Neural cell (in vitro differentiated cells): ENCODE measurements around the gene PRODH. TPM values are rescaled to one million over a fixed set of nuclear protein-coding genes. Genes with fewer than 3 reads are reported as not detected.
"Not testable (repeated sequence)": the region's sequence is repeated elsewhere in the genome, so short reads cannot be mapped to it uniquely, and the experiment has no call there.

ENCODE experiments used
- H2AFZ ChIP-seq: fragments of 200-600, 300-800 bp; sonication (generic), shearing (Covaris generic); 2 replicates; pipeline ENCODE4 v1.6.0; 2014; ENCODE audit warnings: low read depth, mild to moderate bottlenecking, antibody characterized with exemption, low read length, moderate library complexity
- H3F3A ChIP-seq: fragments of 200-600 bp; shearing (Covaris generic); 2 replicates; pipeline ENCODE4 v1.6.1; 2016; ENCODE audit warnings: mild to moderate bottlenecking, moderate library complexity, mixed read lengths, antibody characterized with exemption, low read length; ENCODE audit not compliant: insufficient read depth, poor library complexity, severe bottlenecking
- H3K27ac ChIP-seq: fragments of 200-600, 300-800 bp; sonication (generic), shearing (Covaris generic); 2 replicates; pipeline ENCODE4 v1.5.1; 2014; ENCODE audit warnings: mild to moderate bottlenecking, low read length, moderate library complexity
- H3K27me3 ChIP-seq: fragments of 300-800, 200-600 bp; sonication (generic), shearing (Covaris generic); 2 replicates; pipeline ENCODE4 v1.6.0; 2014; ENCODE audit warnings: mild to moderate bottlenecking, low read depth, low read length, moderate library complexity; ENCODE audit not compliant: insufficient read depth
- H3K36me3 ChIP-seq: fragments of 300-800, 200-600 bp; sonication (generic), shearing (Covaris generic); 2 replicates; pipeline ENCODE4 v1.5.1; 2014; ENCODE audit warnings: mild to moderate bottlenecking, antibody characterized with exemption, low read length, moderate library complexity; ENCODE audit not compliant: insufficient read depth
- H3K4me2 ChIP-seq: fragments of 300-800, 200-600 bp; sonication (generic), shearing (Covaris generic); 2 replicates; pipeline ENCODE4 v1.6.0; 2014; ENCODE audit warnings: mild to moderate bottlenecking, low read length
- H3K4me3 ChIP-seq: fragments of 300-800, 200-600 bp; sonication (generic), shearing (Covaris generic); 2 replicates; pipeline ENCODE4 v1.5.1; 2014; ENCODE audit warnings: mild to moderate bottlenecking, low read length, moderate library complexity
- H3K79me2 ChIP-seq: fragments of 200-600 bp; shearing (Covaris generic); replicated peaks from 2 replicates; pipeline ENCODE4 v1.6.0; 2014; ENCODE audit warnings: mild to moderate bottlenecking, low read length, moderate library complexity; ENCODE audit not compliant: insufficient read depth
- H3K9ac ChIP-seq: fragments of 300-800, 200-600 bp; sonication (generic), shearing (Covaris generic); 2 replicates; pipeline ENCODE4 v1.6.1; 2016; ENCODE audit warnings: mild to moderate bottlenecking, low read length, mixed read lengths
- H3K9me2 ChIP-seq: fragments of 200-600 bp; shearing (Covaris generic); 2 replicates; pipeline ENCODE4 v1.6.1; 2016; ENCODE audit warnings: mild to moderate bottlenecking, low read length, mixed read lengths; ENCODE audit not compliant: insufficient read depth
- H3K9me3 ChIP-seq: fragments of 200-600, 300-800 bp; sonication (generic), shearing (Covaris generic); 2 replicates; pipeline ENCODE4 v1.6.1; 2016; ENCODE audit warnings: mild to moderate bottlenecking, mixed run types, low read length, moderate library complexity, mixed read lengths
- H4K20me1 ChIP-seq: fragments of 200-600 bp; shearing (Covaris generic); 2 replicates; pipeline ENCODE4 v1.6.1; 2016; ENCODE audit warnings: mild to moderate bottlenecking, mixed run types; ENCODE audit not compliant: insufficient read depth
- CTCF ChIP-seq: fragments of 450-650 bp; IDR thresholded peaks from 2 replicates; pipeline ENCODE4 v1.5.1; 2014; ENCODE audit warnings: antibody characterized with exemption, mild to moderate bottlenecking, moderate library complexity; ENCODE audit not compliant: poor library complexity, severe bottlenecking
- EZH2 ChIP-seq: fragments of 200-600, 300-800 bp; shearing (Covaris generic), sonication (generic); IDR thresholded peaks from 2 replicates; pipeline ENCODE4 v1.6.1; 2014; ENCODE audit warnings: antibody characterized with exemption, low read length, borderline replicate concordance, mild to moderate bottlenecking; ENCODE audit not compliant: insufficient read depth, poor library complexity, severe bottlenecking
- MXI1 ChIP-seq: fragments of 450-650 bp; conservative IDR thresholded peaks from 2 replicates; pipeline ENCODE4 v1.6.1; 2014; ENCODE audit warnings: antibody characterized with exemption, mild to moderate bottlenecking; ENCODE audit not compliant: poor library complexity, severe bottlenecking
- POLR2AphosphoS5 ChIP-seq: IDR thresholded peaks from 2 replicates; pipeline ENCODE4 v1.6.1; 2012
- RAD21 ChIP-seq: fragments of 450-650 bp; conservative IDR thresholded peaks from 2 replicates; pipeline ENCODE4 v1.6.1; 2014; ENCODE audit warnings: antibody characterized with exemption, mild to moderate bottlenecking, moderate library complexity
- REST ChIP-seq: IDR thresholded peaks from 2 replicates; pipeline ENCODE4 v1.6.1; 2012; ENCODE audit warnings: borderline replicate concordance
- SMC3 ChIP-seq: fragments of 450-650 bp; conservative IDR thresholded peaks from 2 replicates; pipeline ENCODE4 v1.6.1; 2014; ENCODE audit warnings: antibody characterized with exemption, mild to moderate bottlenecking, moderate library complexity; ENCODE audit not compliant: poor library complexity
- TAF1 ChIP-seq: IDR thresholded peaks from 2 replicates; pipeline ENCODE4 v1.6.1; 2012; ENCODE audit warnings: low read depth
- polyA plus RNA-seq: library from polyadenylated mRNA; depleted of rRNA; stranded (reverse); fragments of >200 nt; gene quantifications from 2 replicates; pipeline ENCODE4 v1.2.3, GENCODE V29; 2014

The PRODH gene
- polyA plus RNA-seq, 1 donor from 2014 or later = 0.31 TPM

GRCh38 chr22:18974477-18975180 lies 38.5 kb upstream of the PRODH start:
- no peaks in the 10 kb centered on the region for H3K27me3 ChIP-seq
- no peaks in the 10 kb centered on the region for H3K9me2 ChIP-seq
- H3K9me3 ChIP-seq = peaks cover 4% of the 10 kb centered on the region
- no peaks in the 10 kb centered on the region for H3F3A ChIP-seq
- H3K4me3 ChIP-seq = no peak overlapping the region
- no peak overlapping the region for H3K9ac ChIP-seq
- H4K20me1 ChIP-seq = no peaks in the 10 kb centered on the region
- H3K36me3 ChIP-seq = no peaks in the 10 kb centered on the region
- peaks cover 5% of the 10 kb centered on the region for H3K79me2 ChIP-seq
- H3K27ac ChIP-seq = no peak overlapping the region
- no peak overlapping the region for H3K4me2 ChIP-seq
- no peak for TF ChIP-seq MXI1
- no peak for TF ChIP-seq CTCF
- TF ChIP-seq EZH2 = no peak
- no peak for TF ChIP-seq REST
- no peak for TF ChIP-seq RAD21
- H2AFZ ChIP-seq = no peak overlapping the region

GRCh38 chr22:18973264-18974031 lies 37.4 kb upstream of the PRODH start:
- no peak overlapping the region for H3K4me3 ChIP-seq
- peaks cover 2% of the 10 kb centered on the region for H3K9me3 ChIP-seq
- H3K36me3 ChIP-seq = no peaks in the 10 kb centered on the region
- no peaks in the 10 kb centered on the region for H4K20me1 ChIP-seq
- no peak overlapping the region for H3K9ac ChIP-seq
- H3K79me2 ChIP-seq = peaks cover 5% of the 10 kb centered on the region
- no peaks in the 10 kb centered on the region for H3K27me3 ChIP-seq
- no peak overlapping the region for H2AFZ ChIP-seq
- H3K4me2 ChIP-seq = no peak overlapping the region
- no peaks in the 10 kb centered on the region for H3F3A ChIP-seq
- TF ChIP-seq SMC3 = no peak
- TF ChIP-seq RAD21 = no peak
- no peak for TF ChIP-seq POLR2AphosphoS5
- no peak for TF ChIP-seq MXI1
- TF ChIP-seq TAF1 = no peak
- TF ChIP-seq CTCF = no peak
- H3K27ac ChIP-seq = no peak overlapping the region
- H3K9me2 ChIP-seq = no peaks in the 10 kb centered on the region

GRCh38 chr22:18972591-18972990 lies 36.5 kb upstream of the PRODH start:
- not testable (repeated sequence) for H3K9me2 ChIP-seq, H3K4me2 ChIP-seq, H3K79me2 ChIP-seq, H3K27ac ChIP-seq, H2AFZ ChIP-seq, H4K20me1 ChIP-seq, H3F3A ChIP-seq, H3K9ac ChIP-seq, H3K4me3 ChIP-seq, H3K27me3 ChIP-seq, H3K36me3 ChIP-seq, H3K9me3 ChIP-seq

- H3K9ac ChIP-seq, H3K36me3 ChIP-seq, H3K9me2 ChIP-seq, H2AFZ ChIP-seq, H3F3A ChIP-seq, H3K79me2 ChIP-seq, H3K27ac ChIP-seq, H3K27me3 ChIP-seq, H3K9me3 ChIP-seq, H3K4me2 ChIP-seq, H4K20me1 ChIP-seq: not testable (repeated sequence)
- H3K4me3 ChIP-seq = peak overlapping the region; percentile 75
Observed at GRCh38 chr22:18972029-18972428, 35.9 kb upstream of the PRODH start.
